HCT116 (cell line): ENCODE measurements around the gene ALLC. TPM values are rescaled to one million over a fixed set of nuclear protein-coding genes. Genes with fewer than 3 reads are reported as not detected.

Source experiments
- ATAC-seq: fragments of 200-7000 bp; cut with Tn5 transposase; 2 replicates; pipeline ENCODE4 v1.9.1; 2020; ENCODE audit warnings: mild to moderate bottlenecking, moderate library complexity
- BruUV-seq: library from RNA; stranded (reverse); fragments of 400-500 nt; replicated peaks from 2 replicates; lab custom pipeline; 2021; lab: Mats Ljungman, UMichigan
- CTCF ChIA-PET: fragments of 300-600 bp; sonication (Branson Sonifier 250); formaldehyde crosslinking; loops from one replicate; lab custom pipeline; 2021; ENCODE audit warnings: antibody characterized with exemption; lab: Charles Lee
- POLR2A ChIA-PET: fragments of 300-600, 350-600 bp; sonication (Branson Sonifier 250); formaldehyde crosslinking; loops from one replicate; lab custom pipeline; 2021; ENCODE audit warnings: antibody characterized with exemption; lab: Charles Lee
- RAD21 ChIA-PET, 2 experiments: fragments of 300-600 bp; sonication (Branson Sonifier 250); formaldehyde crosslinking; loops; one replicate each; lab custom pipeline; 2023; ENCODE audit warnings: low total read pairs in 2 of 2; ENCODE audit not compliant: uncharacterized antibody in 2 of 2, unreplicated experiment in 2 of 2, low non-redundant PET in 1 of 2; lab: Charles Lee
- DNase-seq: peaks from one replicate; pipeline ENCODE4 v3.0.0-alpha.2; 2010; ENCODE audit warnings: low read depth, low spot score
- H2AFZ ChIP-seq: fragments of 200-600 bp; shearing (Covaris generic), sonication (generic); 2 replicates; pipeline ENCODE4 v1.6.1; 2017; ENCODE audit warnings: low read depth, mixed run types, mixed read lengths, antibody characterized with exemption, low read length; ENCODE audit not compliant: poor library complexity, severe bottlenecking
- H3K27ac ChIP-seq: 2 replicates; pipeline ENCODE4 v1.5.1; 2012; ENCODE audit warnings: low read depth, low read length
- H3K27me3 ChIP-seq: fragments of 200-600 bp; sonication (generic); 2 replicates; pipeline ENCODE4 v1.6.1; 2016; ENCODE audit warnings: mixed run types, low read length, mixed read lengths; ENCODE audit not compliant: insufficient read depth
- H3K36me3 ChIP-seq, 2 experiments: fragments of 200-500 bp in 1 of 2; fragments of 200-600 bp in 1 of 2; sonication (Bioruptor generic) in 1 of 2; sonication (generic) in 1 of 2; 2 replicates each; pipeline versions ENCODE4 v1.5.1 to v1.6.1; 2014 to 2016; ENCODE audit warnings: low read length in 2 of 2, inconsistent platforms in 1 of 2, mixed read lengths in 1 of 2, mixed run types in 1 of 2; ENCODE audit not compliant: insufficient read depth in 2 of 2, control insufficient read depth in 1 of 2
- H3K4me1 ChIP-seq, 2 experiments: fragments of 200-600 bp in 1 of 2; sonication (generic) in 1 of 2; 2 replicates each; pipeline versions ENCODE4 v1.5.1 to v1.6.1; 2012 to 2017; ENCODE audit warnings: low read length in 2 of 2, inconsistent platforms in 1 of 2, mild to moderate bottlenecking in 1 of 2, mixed read lengths in 1 of 2, mixed run types in 1 of 2, moderate library complexity in 1 of 2; ENCODE audit not compliant: insufficient read depth in 2 of 2, control insufficient read depth in 1 of 2
- H3K4me2 ChIP-seq: fragments of 200-600 bp; sonication (generic); 2 replicates; pipeline ENCODE4 v1.6.1; 2017; ENCODE audit warnings: mixed run types, low read length, mixed read lengths
- H3K4me3 ChIP-seq, 2 experiments: fragments of 200-600 bp in 1 of 2; sonication (generic) in 1 of 2; replicated peaks in 1 of 2; 2 replicates each; pipeline ENCODE4 v1.5.1; 2011 to 2016; ENCODE audit warnings: low read length in 2 of 2, control low read depth in 1 of 2, low read depth in 1 of 2, mild to moderate bottlenecking in 1 of 2, mixed read lengths in 1 of 2, mixed run types in 1 of 2
- H3K79me2 ChIP-seq: fragments of 200-600 bp; sonication (generic); 2 replicates; pipeline ENCODE4 v1.6.1; 2017; ENCODE audit warnings: mild to moderate bottlenecking, mixed run types, low read length, moderate library complexity, mixed read lengths; ENCODE audit not compliant: insufficient read depth
- H3K9ac ChIP-seq: fragments of 200-600 bp; sonication (generic); 2 replicates; pipeline ENCODE4 v1.6.1; 2016; ENCODE audit warnings: low read length, mixed read lengths
- H3K9me2 ChIP-seq: fragments of 200-600 bp; sonication (generic), shearing (Covaris generic); 2 replicates; pipeline ENCODE4 v1.6.1; 2017; ENCODE audit warnings: mixed run types, mild to moderate bottlenecking, moderate library complexity; ENCODE audit not compliant: insufficient read depth
- H3K9me3 ChIP-seq, 2 experiments: fragments of 200-500 bp in 1 of 2; fragments of 200-600 bp in 1 of 2; sonication (Bioruptor generic) in 1 of 2; sonication (generic) in 1 of 2; 2 replicates each; pipeline ENCODE4 v1.6.1; 2014 to 2017; ENCODE audit warnings: low read length in 2 of 2, mixed read lengths in 2 of 2, inconsistent platforms in 1 of 2, low read depth in 1 of 2, mild to moderate bottlenecking in 1 of 2, mixed run types in 1 of 2, moderate library complexity in 1 of 2; ENCODE audit not compliant: control insufficient read depth in 1 of 2, insufficient read depth in 1 of 2
- H4K20me1 ChIP-seq: fragments of 200-600 bp; sonication (generic), shearing (Covaris generic); 2 replicates; pipeline ENCODE4 v1.6.1; 2017; ENCODE audit warnings: mixed run types, mild to moderate bottlenecking, moderate library complexity; ENCODE audit not compliant: insufficient read depth
- FOSL1 ChIP-seq: IDR thresholded peaks from 2 replicates; pipeline ENCODE4 v1.6.1; 2012; ENCODE audit warnings: low read depth
- JUND ChIP-seq: IDR thresholded peaks from 2 replicates; pipeline ENCODE4 v1.6.1; 2012
- RAD21 ChIP-seq: IDR thresholded peaks from 2 replicates; pipeline ENCODE4 v1.6.1; 2012; ENCODE audit warnings: low read depth, mild to moderate bottlenecking
- SP1 ChIP-seq: IDR thresholded peaks from 2 replicates; pipeline ENCODE4 v1.6.1; 2012; ENCODE audit warnings: low read depth
- intact Hi-C: fragments of 100-400 bp; cut with micrococcal nuclease; formaldehyde crosslinking; loops from 2 replicates; pipeline ENCODE4 v1.10.0; 2022
- total RNA-seq: library from RNA; stranded (reverse); gene quantifications from one replicate; pipeline ENCODE4 v1.2.1, GENCODE V29; 2021; ENCODE audit not compliant: unreplicated experiment
- TF ChIP-seq, protein P1 (sequence below), 3 experiments: fragments of 200-600 bp in 1 of 3; sonication (generic) in 1 of 3; IDR thresholded peaks in 2 of 3; conservative IDR thresholded peaks in 1 of 3; 2 replicates each; pipeline ENCODE4 v1.5.1; 2012 to 2017; ENCODE audit warnings: low read depth in 2 of 3, low read length in 2 of 3, antibody characterized with exemption in 1 of 3, borderline replicate concordance in 1 of 3, control low read depth in 1 of 3, mild to moderate bottlenecking in 1 of 3, mixed read lengths in 1 of 3, mixed run types in 1 of 3, moderate library complexity in 1 of 3; ENCODE audit not compliant: insufficient read depth in 1 of 3
- TF ChIP-seq, protein P2 (sequence below): IDR thresholded peaks from 2 replicates; pipeline ENCODE4 v1.6.1; 2012

ALLC gene
- total RNA-seq, 1 experiment from 2014 or later, result not detected

DNA sequence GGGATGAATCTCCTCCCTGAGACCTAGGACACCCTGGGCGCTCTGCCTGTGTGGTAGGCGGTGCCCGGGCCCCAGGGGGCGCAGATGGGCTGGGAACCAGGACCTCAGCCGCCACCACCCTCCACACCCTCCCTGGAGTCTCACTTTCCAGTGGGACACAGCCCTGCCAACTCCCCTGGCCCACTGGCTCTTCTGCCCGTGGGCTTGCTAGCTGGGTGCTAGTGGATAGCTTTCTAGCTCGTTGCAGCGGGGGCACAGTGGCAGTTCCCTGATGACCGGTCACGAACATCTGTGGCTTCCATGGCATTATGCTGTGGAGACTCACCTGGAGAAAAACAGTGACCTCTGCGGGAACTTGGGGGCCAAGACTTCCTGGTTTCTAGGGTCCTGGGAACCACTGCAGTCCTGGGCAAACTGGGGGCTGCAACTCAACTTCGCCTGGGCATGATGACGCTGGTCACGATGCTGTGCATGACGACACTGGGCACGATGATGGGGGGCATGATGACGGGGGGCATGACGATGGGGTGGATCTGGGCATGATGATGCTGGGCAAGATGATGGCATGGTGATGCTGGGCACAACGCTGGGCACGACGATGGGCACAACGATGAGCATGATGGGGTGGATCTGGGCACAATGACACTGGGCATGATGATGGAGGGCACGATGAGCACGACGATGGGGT lies 31.0 kb upstream of the ALLC start:
- no peaks in the 10 kb centered on the region for H4K20me1 ChIP-seq
- no peaks in the 10 kb centered on the region for H3K9me2 ChIP-seq
- no peak overlapping the region for H3K27ac ChIP-seq
- no TSS peak for BruUV-seq
- RAD21 ChIA-PET, result no interaction called here
- no peak overlapping the region for H3K4me2 ChIP-seq
- ATAC-seq (peak; percentile 68), DNase-seq (no peak)
- no peaks in the 10 kb centered on the region for H3K9me3 ChIP-seq
- intact Hi-C loops, result no loop called here
- H3K4me1 ChIP-seq, result peaks cover 0 to 6% of the 10 kb centered on the region in 2 experiments; a peak in 2 of 4 replicates
- H3K27me3 ChIP-seq, result no peaks in the 10 kb centered on the region
- TF ChIP-seq SP1 (no peak), RAD21 (peak; percentile 19; the same call in 1 of the 2 replicates)
- TF ChIP-seq, protein P1, sequence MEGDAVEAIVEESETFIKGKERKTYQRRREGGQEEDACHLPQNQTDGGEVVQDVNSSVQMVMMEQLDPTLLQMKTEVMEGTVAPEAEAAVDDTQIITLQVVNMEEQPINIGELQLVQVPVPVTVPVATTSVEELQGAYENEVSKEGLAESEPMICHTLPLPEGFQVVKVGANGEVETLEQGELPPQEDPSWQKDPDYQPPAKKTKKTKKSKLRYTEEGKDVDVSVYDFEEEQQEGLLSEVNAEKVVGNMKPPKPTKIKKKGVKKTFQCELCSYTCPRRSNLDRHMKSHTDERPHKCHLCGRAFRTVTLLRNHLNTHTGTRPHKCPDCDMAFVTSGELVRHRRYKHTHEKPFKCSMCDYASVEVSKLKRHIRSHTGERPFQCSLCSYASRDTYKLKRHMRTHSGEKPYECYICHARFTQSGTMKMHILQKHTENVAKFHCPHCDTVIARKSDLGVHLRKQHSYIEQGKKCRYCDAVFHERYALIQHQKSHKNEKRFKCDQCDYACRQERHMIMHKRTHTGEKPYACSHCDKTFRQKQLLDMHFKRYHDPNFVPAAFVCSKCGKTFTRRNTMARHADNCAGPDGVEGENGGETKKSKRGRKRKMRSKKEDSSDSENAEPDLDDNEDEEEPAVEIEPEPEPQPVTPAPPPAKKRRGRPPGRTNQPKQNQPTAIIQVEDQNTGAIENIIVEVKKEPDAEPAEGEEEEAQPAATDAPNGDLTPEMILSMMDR (IDR thresholded peaks at IDR 0.05 in 2 of 3, conservative IDR thresholded peaks at IDR 0.05 in 1 of 3; ENCODE audit: borderline replicate concordance in 1 of 3, insufficient read depth in 1 of 3, low read depth in 2 of 3, low read length in 2 of 3), result peak in 2 of 3 experiments; percentile 14 to 26; a peak in 2 of 6 replicates
- CTCF ChIA-PET, result no interaction called here
- no peak overlapping the region for H3K4me3 ChIP-seq
- no peak overlapping the region for H3K9ac ChIP-seq
- H3K79me2 ChIP-seq, result no peaks in the 10 kb centered on the region
- POLR2A ChIA-PET, result no interaction called here
- H3K36me3 ChIP-seq, result no peaks in the 10 kb centered on the region
- H2AFZ ChIP-seq, result no peak overlapping the region

DNA sequence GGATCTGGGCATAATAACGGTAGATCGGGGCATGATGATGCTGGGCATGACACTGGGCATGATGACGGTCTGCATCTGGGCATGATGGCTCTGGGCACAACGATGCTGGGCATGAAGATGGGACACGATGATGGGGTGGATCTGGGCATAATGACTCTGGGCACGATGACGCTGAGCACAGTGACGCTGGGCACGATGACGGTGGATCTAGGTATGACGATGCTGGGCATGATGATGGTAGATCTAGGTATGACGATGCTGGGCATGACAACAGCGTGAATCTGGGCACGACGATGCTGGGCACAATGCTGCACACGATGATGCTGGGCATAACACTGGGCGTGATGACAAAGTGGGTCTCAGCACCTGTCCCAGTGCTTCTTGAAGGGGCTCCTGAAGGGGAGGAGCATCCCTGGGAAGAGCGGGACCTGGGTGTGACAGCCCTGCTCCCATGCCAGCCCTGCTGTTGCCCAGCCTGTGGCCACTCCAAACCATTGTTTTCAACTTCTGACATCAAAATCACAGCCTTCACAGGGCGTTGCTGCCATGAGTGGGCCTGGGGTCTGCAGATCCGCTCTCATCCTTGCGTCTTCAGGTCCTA lies 30.4 kb upstream of the ALLC start:
- no peak overlapping the region for H3K27ac ChIP-seq
- no peak for ATAC-seq
- ChIA-PET CTCF (no interaction called here), RAD21 (no interaction called here), POLR2A (no interaction called here)
- no peaks in the 10 kb centered on the region for H3K36me3 ChIP-seq
- no peak overlapping the region for H3K9ac ChIP-seq
- BruUV-seq, result no TSS peak
- no peak for TF ChIP-seq JUND
- TF ChIP-seq, protein P2, sequence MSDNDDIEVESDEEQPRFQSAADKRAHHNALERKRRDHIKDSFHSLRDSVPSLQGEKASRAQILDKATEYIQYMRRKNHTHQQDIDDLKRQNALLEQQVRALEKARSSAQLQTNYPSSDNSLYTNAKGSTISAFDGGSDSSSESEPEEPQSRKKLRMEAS, result no peak
- no peak for TF ChIP-seq FOSL1
- no peak overlapping the region for H3K4me2 ChIP-seq
- no peak overlapping the region for H3K4me3 ChIP-seq
- H3K9me2 ChIP-seq, result no peaks in the 10 kb centered on the region
- H3K79me2 ChIP-seq, result no peaks in the 10 kb centered on the region
- intact Hi-C loops, result no loop called here
- DNase-seq, result no peak
- H2AFZ ChIP-seq, result no peak overlapping the region
- H3K27me3 ChIP-seq, result no peaks in the 10 kb centered on the region
- H3K4me1 ChIP-seq, result peaks cover 0 to 6% of the 10 kb centered on the region in 2 experiments; a peak in 2 of 4 replicates
- H4K20me1 ChIP-seq, result no peaks in the 10 kb centered on the region
- no peaks in the 10 kb centered on the region for H3K9me3 ChIP-seq
